A673 (cell line): ENCODE results near the gene SURF6. TPM values are rescaled to one million over a fixed set of nuclear protein-coding genes. Genes with fewer than 3 reads are reported as not detected.

Experiments used
- BruUV-seq: library from RNA; stranded (reverse); fragments of 400-500 nt; replicated peaks from 2 replicates; lab custom pipeline; 2021; lab: Mats Ljungman, UMichigan
- CTCF ChIA-PET: fragments of 300-600 bp; sonication (Branson Sonifier 250); formaldehyde crosslinking; loops from one replicate; lab custom pipeline; 2022; ENCODE audit warnings: antibody characterized with exemption; lab: Charles Lee
- POLR2A ChIA-PET: fragments of 300-600 bp; sonication (Branson Sonifier 250); formaldehyde crosslinking; loops from one replicate; lab custom pipeline; 2022; ENCODE audit warnings: antibody characterized with exemption; ENCODE audit not compliant: low non-redundant PET; lab: Charles Lee
- DNase-seq: peaks from one replicate; pipeline ENCODE4 v3.0.0-alpha.2; 2015; ENCODE audit warnings: low spot score
- H3K27ac ChIP-seq: fragments of 200-600 bp; sonication (generic); 2 replicates; pipeline ENCODE4 v1.5.1; 2016; ENCODE audit warnings: mixed run types, low read depth, mild to moderate bottlenecking, mixed read lengths, antibody characterized with exemption, low read length; ENCODE audit not compliant: poor library complexity, severe bottlenecking
- H3K27me3 ChIP-seq: fragments of 200-600 bp; sonication (generic); replicated peaks from 2 replicates; pipeline ENCODE4 v1.6.1; 2017; ENCODE audit warnings: mixed run types, low read depth, mild to moderate bottlenecking, mixed read lengths, antibody characterized with exemption, low read length; ENCODE audit not compliant: insufficient read depth, poor library complexity
- H3K36me3 ChIP-seq: fragments of 200-600 bp; sonication (generic); 2 replicates; pipeline ENCODE4 v1.6.1; 2016; ENCODE audit warnings: mixed run types, mild to moderate bottlenecking, mixed read lengths, antibody characterized with exemption, low read length; ENCODE audit not compliant: insufficient read depth, poor library complexity, severe bottlenecking
- H3K4me1 ChIP-seq: fragments of 200-600 bp; sonication (generic); 2 replicates; pipeline ENCODE4 v1.6.1; 2017; ENCODE audit warnings: mixed run types, mild to moderate bottlenecking, mixed read lengths, antibody characterized with exemption, low read length; ENCODE audit not compliant: insufficient read depth, poor library complexity, severe bottlenecking
- H3K4me3 ChIP-seq: fragments of 200-600 bp; sonication (generic); 2 replicates; pipeline ENCODE4 v1.5.1; 2016; ENCODE audit warnings: low read depth, mixed run types, mild to moderate bottlenecking, mixed read lengths, low read length; ENCODE audit not compliant: poor library complexity, severe bottlenecking
- H3K9me3 ChIP-seq: fragments of 200-600 bp; sonication (generic); 2 replicates; pipeline ENCODE4 v1.6.1; 2016; ENCODE audit warnings: mixed run types, low read depth, mild to moderate bottlenecking, mixed read lengths, antibody characterized with exemption, low read length; ENCODE audit not compliant: poor library complexity, severe bottlenecking
- EZH2 ChIP-seq: fragments of 200-600 bp; sonication (generic); IDR thresholded peaks from 2 replicates; pipeline ENCODE4 v1.6.1; 2017; ENCODE audit warnings: borderline replicate concordance, low read depth, mild to moderate bottlenecking, mixed read lengths, antibody characterized with exemption, low read length; ENCODE audit not compliant: poor library complexity, severe bottlenecking
- intact Hi-C: fragments of 100-400 bp; cut with micrococcal nuclease; formaldehyde crosslinking; loops from one replicate; pipeline ENCODE4 v1.10.0; 2022; ENCODE audit not compliant: unreplicated experiment
- total RNA-seq: library from RNA; stranded (reverse); gene quantifications from 2 replicates; pipeline ENCODE4 v1.2.3, GENCODE V29; 2021
- TF ChIP-seq, protein P1 (sequence below): fragments of 300-800, 200-600 bp; sonication (generic); conservative IDR thresholded peaks from 2 replicates; pipeline ENCODE4 v1.5.1; 2017; ENCODE audit warnings: low read depth, mild to moderate bottlenecking, antibody characterized with exemption, low read length, moderate library complexity, mixed read lengths

Gene SURF6
- total RNA-seq, 1 experiment from 2014 or later, result 36.6 TPM

DNA sequence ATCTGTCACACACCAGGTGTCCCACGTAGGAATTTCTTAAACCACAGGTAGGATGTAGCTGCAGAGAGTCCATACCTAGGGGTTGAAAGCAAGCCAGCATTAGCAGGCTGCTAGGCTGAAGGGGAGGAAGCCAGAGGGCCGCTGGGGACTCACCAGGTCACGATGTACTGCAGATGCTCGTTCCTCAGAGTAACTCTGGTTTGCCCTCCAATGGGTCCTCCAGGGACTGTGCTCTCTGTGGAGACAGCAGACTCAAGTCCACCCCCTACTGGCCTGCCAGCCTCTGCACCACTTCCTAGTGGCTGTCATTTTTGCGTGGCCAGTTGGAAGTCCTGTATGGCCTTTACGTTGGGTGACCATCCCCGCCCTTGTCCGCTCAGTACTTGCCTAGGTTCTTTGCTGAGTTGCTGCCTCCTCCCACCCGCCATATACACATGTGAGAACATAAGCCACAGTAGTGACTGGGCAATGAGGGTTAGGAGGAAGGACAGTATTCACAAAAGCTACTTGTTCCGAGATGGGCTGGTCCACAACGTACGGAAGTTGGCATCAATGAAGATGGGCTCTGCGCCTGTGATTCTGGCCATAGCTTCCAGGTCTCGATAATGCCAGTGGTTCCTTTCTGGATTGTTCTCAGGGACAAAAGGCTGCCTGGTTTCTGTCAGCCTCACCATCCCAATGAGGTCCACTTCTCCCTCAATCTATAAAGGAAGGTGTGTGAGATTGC lies 16.1 kb upstream of the SURF6 start:
- DNase-seq, result peak; percentile 81
- ChIA-PET CTCF (interaction anchor here (0.5 kb wide), 1 partner anchor 53 kb away, joined by 4 read pairs; no protein-coding TSS in a partner anchor), POLR2A (interaction anchor here (0.8 kb wide), 1 partner anchor 510 kb away, joined by 4 read pairs; no protein-coding TSS in a partner anchor)
- H3K27me3 ChIP-seq, result no peaks in the 10 kb centered on the region
- H3K27ac ChIP-seq, result peak overlapping the region; percentile 27
- H3K4me1 ChIP-seq, result peaks cover 16% of the 10 kb centered on the region
- TF ChIP-seq EZH2, result no peak
- TF ChIP-seq, protein P1, sequence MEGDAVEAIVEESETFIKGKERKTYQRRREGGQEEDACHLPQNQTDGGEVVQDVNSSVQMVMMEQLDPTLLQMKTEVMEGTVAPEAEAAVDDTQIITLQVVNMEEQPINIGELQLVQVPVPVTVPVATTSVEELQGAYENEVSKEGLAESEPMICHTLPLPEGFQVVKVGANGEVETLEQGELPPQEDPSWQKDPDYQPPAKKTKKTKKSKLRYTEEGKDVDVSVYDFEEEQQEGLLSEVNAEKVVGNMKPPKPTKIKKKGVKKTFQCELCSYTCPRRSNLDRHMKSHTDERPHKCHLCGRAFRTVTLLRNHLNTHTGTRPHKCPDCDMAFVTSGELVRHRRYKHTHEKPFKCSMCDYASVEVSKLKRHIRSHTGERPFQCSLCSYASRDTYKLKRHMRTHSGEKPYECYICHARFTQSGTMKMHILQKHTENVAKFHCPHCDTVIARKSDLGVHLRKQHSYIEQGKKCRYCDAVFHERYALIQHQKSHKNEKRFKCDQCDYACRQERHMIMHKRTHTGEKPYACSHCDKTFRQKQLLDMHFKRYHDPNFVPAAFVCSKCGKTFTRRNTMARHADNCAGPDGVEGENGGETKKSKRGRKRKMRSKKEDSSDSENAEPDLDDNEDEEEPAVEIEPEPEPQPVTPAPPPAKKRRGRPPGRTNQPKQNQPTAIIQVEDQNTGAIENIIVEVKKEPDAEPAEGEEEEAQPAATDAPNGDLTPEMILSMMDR, result peak; percentile 68
- peaks cover 48% of the 10 kb centered on the region for H3K36me3 ChIP-seq
- intact Hi-C loops, result no loop called here
- no TSS peak for BruUV-seq
- no peak overlapping the region for H3K4me3 ChIP-seq
- H3K9me3 ChIP-seq, result no peaks in the 10 kb centered on the region

DNA sequence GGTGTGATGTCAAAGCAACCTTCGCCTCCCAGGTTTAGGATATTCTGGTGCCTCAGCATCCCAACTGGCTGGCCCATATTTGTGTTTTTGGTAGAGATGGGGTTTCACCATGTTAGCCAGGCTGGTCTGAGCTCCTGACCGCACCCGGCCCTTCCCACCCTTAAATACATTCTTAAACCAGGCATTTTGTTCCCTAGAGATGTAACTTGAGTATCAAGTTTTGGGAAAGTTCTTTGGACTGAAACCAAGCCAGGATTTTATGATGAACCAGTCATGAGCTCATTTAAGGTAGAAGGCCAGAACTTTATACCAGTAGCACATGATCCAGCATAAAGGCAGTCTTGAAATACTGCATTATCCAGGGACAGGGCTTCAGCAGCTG lies 15.5 kb upstream of the SURF6 start:
- Histone ChIP-seq H3K4me1 (peaks cover 18% of the 10 kb centered on the region), H3K36me3 (peaks cover 48% of the 10 kb centered on the region), H3K4me3 (no peak overlapping the region), H3K9me3 (no peaks in the 10 kb centered on the region), H3K27ac (no peak overlapping the region), H3K27me3 (no peaks in the 10 kb centered on the region)
- DNase-seq, result no peak
- BruUV-seq, result no TSS peak
- intact Hi-C loops, result no loop called here
- TF ChIP-seq EZH2, result no peak
- TF ChIP-seq, protein P1, result no peak
- CTCF ChIA-PET, result no interaction called here
- POLR2A ChIA-PET, result interaction anchor here (0.8 kb wide), 1 partner anchor 509 kb away, joined by 4 read pairs; no protein-coding TSS in a partner anchor

DNA sequence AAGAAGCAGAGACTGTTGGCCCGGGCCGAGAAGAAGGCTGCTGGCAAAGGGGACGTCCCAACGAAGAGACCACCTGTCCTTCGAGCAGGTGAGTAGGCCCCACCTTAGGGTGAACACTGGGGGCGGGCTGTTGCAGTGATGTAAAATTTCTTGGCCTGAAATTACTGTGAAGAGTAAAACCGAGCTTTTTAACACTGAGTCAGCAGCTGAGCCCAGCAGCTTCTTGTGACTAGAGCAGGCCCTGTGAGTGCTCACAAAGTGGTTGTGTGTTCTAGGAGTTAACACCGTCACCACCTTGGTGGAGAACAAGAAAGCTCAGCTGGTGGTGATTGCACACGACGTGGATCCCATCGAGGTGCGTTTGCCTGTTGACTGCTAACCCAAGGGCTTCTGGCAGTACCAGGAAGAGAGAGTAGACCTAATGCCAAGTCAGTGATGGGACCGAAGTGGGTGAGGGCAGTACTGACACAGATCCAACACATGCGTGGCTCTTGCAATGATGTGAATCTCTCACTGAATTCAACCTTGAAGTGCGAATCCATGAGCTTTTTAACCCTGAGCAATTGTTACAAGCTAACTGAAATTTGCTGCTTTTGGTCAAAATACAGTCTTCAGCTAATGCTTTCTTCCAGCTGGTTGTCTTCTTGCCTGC lies 14.1 kb upstream of the SURF6 start:
- H3K4me3 ChIP-seq, result peak overlapping the region; percentile 98
- DNase-seq, result no peak
- CTCF ChIA-PET, result no interaction called here
- H3K9me3 ChIP-seq, result no peaks in the 10 kb centered on the region
- H3K27ac ChIP-seq, result peak overlapping the region; percentile 99
- H3K4me1 ChIP-seq, result peaks cover 19% of the 10 kb centered on the region
- H3K27me3 ChIP-seq, result no peaks in the 10 kb centered on the region
- BruUV-seq, result no TSS peak
- POLR2A ChIA-PET, result interaction anchor here (0.6 to 0.7 kb wide), 2 partner anchors 15 to 136 kb away, joined by 3 read pairs; no protein-coding TSS in a partner anchor
- H3K36me3 ChIP-seq, result peaks cover 60% of the 10 kb centered on the region
- intact Hi-C loops, result no loop called here
- TF ChIP-seq, protein P1, result no peak
- no peak for TF ChIP-seq EZH2
